NCI-H524 treated with DMSO at 0.1 percent for 48 hours (cell line): Measurements from ENCODE around the gene RIOX2.

Source experiments
- DNase-seq: peaks from one replicate; lab custom pipeline; 2025; lab: John Stamatoyannopoulos, UW

The RIOX2 gene

GRCh38 chr3:97990624-97991292 lies 18.5 kb upstream of the RIOX2 start:
- no peak for DNase-seq

DNA sequence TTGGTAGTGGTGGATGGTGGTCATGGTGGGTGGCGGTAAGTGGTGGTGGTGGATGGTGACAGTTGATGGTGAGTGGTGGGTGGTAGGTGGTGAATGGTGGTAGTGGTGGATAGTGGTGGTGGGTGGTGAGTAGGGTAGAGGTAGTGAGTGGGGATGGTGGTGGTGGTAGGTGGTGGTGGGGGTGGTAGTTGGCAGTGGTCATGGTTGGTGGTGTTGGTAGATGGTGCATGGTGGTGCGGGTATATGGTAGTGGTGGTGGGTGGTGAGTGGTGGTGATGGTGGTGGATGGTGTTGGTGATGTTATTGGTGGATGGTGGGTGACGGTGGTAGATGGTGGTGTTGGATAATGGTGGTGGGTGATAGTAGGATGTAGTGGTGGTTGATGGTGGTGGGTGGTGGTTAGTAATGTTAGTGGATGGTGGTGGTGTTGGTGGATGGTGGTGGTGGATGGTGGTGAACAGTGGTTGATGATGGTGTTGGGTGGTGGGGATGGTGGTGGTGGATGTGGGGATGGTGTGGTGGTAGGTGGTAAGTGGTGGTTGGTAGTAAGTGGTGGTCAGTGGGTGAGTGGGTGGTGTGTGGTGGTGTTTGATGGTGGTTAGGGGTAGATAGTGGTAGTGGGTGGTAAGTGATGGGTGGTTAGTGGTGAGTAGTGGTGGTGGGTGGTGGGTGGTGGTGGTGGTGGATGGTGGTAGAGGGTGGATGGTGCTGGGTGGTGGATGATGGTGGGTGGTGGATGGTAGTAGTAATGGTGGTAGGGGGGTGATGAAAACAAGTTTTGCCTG lies 16.7 kb upstream of the RIOX2 start:
- DNase-seq, result no peak

GRCh38 chr3:97987306-97987705 lies 15.1 kb upstream of the RIOX2 start:
- DNase-seq, result no peak

DNA sequence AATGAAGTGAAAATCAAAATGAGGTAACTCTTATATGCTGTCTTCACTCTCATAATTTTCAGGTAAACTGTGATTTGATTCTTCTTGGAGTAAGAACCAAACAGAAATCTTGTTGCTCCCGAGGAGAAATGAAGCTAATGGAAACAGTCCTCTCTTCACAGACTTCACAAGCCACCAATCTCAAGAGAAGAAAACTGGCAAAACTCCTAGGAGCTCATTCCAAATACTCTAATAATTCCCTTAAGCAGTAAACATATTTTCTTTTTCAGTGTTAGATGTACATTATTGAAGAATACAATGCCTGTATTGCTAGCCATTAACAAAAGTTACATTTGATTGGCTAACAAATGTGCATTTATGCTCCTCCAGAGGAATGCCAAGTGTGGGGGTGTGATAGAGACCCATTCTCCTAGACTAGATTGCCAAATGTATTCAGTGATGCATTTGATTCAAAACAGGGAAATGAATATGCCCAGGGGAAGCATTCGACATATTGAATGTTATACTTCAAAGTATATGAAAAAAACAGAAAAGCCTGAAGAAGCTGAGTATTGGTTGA lies 11.8 kb upstream of the RIOX2 start:
- DNase-seq, result no peak

DNA sequence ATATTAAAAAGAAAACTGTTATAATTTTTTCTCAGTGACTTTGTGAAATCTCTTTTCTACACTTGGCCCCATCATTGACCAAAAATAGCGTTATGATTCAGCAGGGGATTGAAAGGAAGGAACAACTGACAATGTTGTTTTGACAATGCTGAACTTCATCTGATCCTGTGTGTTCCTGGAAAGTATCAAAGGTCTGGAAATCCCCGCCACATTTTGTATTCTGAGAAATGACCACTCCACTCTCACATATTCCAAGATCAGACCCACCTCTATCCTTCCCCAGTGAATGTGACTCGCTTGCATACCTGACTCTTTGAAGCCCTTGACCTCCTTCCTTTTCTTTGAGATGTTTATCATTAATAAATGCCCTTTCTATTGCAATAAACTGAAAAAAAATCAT lies 9.7 kb upstream of the RIOX2 start:
- no peak for DNase-seq

- DNase-seq, result peak; percentile 98
These were observed 7.4 kb upstream of the RIOX2 start for GRCh38 chr3:97979610-97980009.

GRCh38 chr3:97975466-97975865 lies 3.2 kb upstream of the RIOX2 start:
- no peak for DNase-seq

GRCh38 chr3:97974996-97975395 lies 2.8 kb upstream of the RIOX2 start:
- DNase-seq, result no peak

- no peak for DNase-seq
These were observed 745 bp upstream of the RIOX2 start for GRCh38 chr3:97972976-97973375.

GRCh38 chr3:97970956-97971620 lies 1.1 kb downstream of the RIOX2 start:
- DNase-seq, result peak; percentile 100

DNA sequence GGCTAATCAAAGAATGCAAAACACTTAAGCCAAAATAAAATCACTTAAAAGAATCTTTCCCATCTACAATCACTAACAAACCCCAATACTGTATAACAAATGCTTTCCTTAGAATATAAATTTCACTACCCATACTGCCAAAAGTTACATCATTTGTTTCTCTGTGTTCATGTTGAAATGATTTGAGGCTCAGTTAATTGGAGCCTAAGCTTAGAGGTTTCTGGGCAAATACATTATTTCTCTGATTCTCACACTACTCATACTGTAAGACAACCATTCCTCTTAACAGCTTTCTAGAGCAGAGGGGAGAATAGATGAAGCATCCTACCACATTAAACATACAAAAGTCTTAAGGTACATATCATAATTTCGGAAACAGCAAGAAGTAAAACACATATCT lies 2.1 kb downstream of the RIOX2 start:
- DNase-seq, result no peak

GRCh38 chr3:97969541-97969940 lies 2.7 kb downstream of the RIOX2 start:
- no peak for DNase-seq

- DNase-seq, result no peak
These were observed 3.9 kb downstream of the RIOX2 start for GRCh38 chr3:97968376-97968775.

DNA sequence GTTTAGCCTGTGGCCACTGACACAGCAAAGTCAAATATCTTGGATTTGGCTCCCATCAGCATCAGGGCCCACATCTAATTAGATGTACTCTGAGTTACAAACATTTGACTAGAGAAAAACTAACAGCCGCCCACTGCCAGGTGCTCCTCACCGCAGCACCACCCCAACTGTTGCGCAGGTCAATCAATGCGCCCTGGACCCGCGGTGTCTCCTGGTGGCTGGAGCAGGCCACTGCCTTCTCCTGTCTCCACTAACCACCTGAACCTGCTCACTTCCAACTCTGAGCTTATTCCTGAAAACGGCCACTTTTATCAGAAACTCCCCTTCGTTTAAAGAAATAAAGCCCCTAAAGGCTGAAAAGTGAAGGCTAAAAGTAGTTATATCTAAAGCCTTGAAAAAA lies 4.3 kb downstream of the RIOX2 start:
- DNase-seq, result no peak

GRCh38 chr3:97960993-97961766 lies 11.1 kb downstream of the RIOX2 start:
- DNase-seq, result no peak

DNA sequence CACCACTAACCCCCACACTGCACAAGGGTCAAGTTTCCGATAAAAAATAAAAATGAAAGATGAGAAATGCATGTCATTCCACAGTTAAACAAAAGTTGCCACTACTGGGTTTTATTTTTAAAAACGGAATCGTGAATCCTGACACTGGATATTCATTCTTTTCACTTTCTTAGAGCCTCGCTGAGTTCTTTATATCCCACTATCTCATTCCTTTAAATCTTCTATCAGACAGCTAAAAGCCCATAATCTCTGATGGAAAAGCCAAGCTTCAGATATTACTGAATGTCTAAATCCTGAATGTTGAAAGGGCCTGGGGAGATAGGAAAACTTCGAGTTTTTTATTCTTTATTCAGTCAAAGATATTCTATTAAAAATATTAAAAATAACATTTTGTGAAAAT lies 11.7 kb downstream of the RIOX2 start:
- DNase-seq, result no peak

- DNase-seq, result no peak
These were observed 12.4 kb downstream of the RIOX2 start for GRCh38 chr3:97959872-97960271.

- no peak for DNase-seq
These were observed 13.4 kb downstream of the RIOX2 start for GRCh38 chr3:97958796-97959195.

- no peak for DNase-seq
These were observed 13.8 kb downstream of the RIOX2 start for GRCh38 chr3:97958396-97958795.

DNA sequence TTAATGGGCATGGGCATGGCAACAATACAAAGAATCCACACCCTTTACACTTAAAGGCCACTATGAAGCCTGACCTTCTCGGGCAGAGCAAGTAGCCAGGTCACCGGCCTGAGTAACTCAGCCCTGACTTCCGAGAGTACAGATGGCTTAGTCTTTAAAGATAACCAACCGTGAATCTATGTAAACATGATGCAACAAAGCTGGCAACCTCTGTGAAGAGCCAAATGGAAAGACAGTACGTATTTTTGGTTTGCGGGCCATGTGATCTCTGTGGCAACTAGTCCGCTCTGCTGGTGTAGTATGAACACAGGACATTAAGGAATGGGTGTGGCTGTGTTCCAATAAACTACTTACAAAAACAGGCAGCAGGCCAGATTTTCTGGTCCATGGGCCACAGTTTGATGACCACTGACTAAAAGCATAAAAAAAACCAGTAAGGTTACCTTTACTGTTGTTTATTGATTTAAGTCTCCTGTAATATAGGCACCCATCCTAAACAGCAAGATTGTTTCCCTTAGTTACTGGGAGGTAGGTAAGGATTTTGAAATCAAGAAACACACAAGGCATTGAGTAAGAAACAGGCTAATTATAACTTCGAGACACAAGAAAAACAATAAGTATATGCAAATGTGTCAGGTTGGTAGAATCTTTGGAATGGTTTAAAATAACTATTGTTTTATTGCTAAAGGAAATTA lies 14.5 kb downstream of the RIOX2 start:
- no peak for DNase-seq

DNA sequence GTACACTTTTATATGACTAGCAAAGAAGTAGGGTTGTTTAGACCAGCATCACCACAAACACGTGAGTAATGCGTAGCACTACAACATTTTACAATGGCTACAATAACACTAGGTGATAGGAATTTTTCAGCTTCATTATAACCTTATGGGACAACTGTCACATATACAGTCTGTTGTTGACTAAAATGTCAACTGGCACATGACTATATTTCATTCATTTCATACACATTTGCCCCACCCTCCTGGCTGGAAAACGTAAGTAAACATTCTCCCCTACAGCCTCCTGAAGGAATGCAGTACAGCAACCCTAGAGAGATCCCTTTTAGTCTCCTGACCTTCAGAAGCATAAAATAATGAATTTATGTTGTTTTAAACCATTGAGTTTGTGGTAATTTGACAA lies 16.2 kb downstream of the RIOX2 start:
- DNase-seq, result no peak
